G401.6 (cell line): Measurements from ENCODE around the gene LRPAP1.

Experiments used
- FAIRE-seq: peaks from 2 replicates; lab custom pipeline; 2012; peaks lifted over from hg19 to GRCh38; lab: Jason Lieb, UNC

Gene LRPAP1

DNA sequence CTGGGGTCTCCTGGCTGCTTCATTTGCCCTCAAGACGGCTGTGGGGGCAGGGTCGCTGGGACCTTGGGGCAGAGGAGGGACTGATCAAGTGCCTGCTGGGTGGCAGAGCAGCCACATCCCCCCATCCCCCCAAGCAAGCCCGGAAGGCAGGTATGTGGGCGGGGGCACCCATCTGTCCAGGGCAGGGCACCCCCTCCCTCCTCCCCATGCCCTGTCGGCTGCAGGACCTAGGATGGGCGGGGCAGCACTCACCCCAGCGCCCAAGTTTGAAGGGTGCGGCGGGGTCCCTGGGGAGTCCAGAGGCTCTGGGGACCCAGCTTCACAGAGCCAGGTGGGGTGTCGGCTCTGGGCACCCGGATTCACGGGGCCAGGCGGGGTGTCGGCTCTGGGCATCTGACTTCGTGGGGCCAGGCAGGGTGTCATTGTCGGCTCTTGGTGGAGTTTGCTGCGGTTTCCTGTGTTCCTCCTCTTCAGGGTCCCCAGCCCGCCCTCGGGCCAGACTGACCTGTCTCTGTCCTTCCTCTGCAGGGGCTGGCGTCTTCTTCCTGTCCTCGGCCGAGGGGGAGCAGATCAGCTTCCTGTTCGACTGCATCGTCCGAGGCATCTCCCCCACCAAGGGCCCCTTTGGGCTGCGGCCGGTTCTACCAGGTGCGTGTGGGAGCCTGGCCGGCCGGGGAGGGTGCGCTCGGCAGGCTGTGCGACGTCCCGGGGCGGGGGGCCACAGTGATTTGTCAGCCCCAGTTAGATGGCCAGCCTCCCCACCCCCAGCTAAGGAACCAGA, 47.0 kb downstream of the LRPAP1 start:
- no peak for FAIRE-seq

DNA sequence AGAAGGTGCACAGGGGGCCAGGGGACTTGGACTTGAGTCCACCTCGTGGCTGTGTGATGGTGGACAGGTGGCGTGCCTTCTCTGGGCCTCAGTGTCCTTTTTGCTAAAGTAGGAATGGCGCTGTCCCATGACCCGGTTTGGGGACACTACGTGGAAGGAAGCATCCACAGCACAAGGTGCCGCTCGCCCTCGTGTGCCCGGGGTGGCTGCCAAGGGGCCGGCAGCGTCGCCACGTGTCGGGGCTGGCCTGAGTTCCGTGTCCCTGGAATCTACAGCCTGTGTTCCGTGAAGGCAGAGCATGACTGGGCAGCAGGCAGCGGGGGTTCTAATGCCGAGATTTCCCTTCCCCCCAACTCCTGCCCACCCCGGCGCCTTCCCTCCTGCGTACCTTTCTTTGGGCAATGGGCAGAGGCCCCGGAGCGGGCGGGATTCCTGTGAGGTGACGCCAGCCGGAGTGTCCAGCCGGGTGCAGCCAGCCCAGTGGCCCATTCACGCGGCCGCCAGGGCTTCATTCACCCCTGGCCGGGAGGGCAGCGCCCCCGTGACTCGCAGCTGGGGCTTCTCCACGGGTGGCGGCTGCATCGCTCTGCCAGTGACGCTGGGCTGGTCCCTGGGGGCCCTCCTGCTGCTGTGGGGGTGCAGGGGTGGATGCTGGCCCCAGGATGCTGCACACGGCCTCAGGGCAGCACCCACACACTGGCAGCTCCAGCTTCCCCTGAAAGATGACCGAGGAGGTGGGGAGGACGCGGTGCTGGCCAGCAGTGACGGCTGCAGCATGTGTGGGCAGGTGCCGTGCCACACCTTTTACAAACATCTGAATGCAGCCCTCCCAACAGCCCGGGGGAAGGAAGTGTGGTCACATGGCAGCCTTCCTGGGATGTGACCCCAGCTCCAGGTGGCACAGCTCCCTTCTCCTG, 47.9 kb downstream of the LRPAP1 start:
- FAIRE-seq, result no peak

DNA sequence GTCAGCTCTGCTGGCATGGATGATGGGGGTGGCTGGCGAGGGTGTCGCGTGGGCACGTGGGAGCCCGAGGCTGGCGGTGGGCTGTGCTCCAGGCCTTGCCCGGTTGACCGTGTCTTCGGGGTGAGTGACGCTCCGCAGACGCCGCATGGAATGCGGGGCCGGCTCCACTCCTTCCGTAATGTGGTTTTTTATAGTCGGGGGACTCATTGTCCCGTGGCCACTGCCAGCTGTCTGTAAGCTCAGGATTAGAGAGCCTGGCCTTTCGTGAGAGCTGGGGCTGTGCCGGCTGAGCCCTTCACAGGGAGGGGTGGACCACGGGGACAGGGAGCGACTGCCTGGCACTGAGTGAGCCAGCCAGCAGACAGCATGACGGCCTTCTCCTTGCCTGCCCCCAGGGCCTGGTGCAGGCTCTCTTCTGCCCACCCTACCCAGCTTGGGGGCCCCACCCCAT, 48.7 kb downstream of the LRPAP1 start:
- no peak for FAIRE-seq

DNA sequence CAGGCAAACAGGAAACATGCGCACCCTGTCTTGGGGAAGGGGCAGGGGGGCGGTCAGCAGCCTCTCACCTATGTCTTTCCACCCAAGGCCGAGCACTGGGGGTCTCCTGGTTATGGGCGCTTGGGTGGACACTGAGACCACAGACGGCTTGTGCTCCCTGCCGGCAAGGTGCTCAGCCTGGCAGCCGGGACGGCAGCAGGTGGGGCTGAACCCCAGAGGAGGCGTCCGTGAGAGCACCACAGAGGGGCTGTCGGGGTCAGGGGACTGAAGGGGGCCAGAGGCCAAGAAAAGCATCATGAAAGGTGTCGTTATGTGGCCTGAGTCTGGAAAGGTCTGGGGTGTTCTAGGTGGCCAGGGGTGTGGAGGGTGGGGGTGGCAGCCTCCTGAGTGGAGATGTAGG, 49.5 kb downstream of the LRPAP1 start:
- no peak for FAIRE-seq

DNA sequence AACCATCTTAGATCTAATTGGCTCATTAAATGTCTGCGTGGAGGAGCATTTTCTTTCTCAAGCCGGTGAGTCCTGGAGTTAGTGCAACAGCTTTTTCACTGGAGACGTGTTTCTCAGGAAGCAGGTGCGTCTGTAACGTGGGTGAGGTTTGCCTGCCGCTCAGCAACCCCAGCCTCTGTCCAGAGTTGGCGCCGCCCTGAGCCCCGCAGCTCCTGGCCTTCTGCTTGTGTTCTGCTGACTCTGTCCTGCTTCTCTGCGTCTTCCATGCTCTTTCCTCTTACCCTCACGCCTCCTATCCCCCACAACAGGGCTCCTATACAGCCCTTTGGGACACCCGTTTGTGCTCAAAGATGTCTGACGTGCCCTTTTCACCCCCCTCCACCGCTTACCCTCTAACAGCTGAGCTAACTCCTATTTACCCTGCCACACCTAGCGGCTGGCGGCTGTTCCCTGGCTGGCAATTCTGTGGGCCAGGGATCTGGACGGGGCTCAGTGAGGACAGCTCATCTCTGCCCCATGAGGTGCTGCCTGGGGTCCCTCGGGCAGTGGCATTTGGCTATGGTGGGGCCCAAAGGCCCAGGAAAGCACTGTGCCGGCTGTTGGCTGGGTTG, 50.3 kb downstream of the LRPAP1 start:
- no peak for FAIRE-seq

DNA sequence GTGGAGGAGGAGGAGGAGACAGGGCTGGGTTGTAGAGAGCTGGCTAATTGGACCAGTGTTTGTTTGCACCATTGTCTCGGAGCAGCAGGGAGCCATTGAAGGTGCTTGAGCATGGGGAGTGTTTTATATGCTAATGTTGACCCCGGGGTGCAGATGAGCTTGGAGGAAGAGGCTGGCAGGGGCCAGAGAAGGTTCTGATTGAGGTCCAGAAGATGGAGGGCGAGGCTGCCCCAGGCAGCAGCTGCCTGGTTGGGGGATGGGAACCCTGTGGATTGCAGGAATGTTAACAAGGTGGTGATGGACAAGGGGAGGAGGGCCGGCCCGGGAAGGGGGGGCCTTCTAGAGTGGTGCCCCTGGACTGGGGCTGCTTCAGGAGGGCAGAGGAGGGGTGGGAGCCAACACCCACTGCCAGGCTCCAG, 51.1 kb downstream of the LRPAP1 start:
- no peak for FAIRE-seq

DNA sequence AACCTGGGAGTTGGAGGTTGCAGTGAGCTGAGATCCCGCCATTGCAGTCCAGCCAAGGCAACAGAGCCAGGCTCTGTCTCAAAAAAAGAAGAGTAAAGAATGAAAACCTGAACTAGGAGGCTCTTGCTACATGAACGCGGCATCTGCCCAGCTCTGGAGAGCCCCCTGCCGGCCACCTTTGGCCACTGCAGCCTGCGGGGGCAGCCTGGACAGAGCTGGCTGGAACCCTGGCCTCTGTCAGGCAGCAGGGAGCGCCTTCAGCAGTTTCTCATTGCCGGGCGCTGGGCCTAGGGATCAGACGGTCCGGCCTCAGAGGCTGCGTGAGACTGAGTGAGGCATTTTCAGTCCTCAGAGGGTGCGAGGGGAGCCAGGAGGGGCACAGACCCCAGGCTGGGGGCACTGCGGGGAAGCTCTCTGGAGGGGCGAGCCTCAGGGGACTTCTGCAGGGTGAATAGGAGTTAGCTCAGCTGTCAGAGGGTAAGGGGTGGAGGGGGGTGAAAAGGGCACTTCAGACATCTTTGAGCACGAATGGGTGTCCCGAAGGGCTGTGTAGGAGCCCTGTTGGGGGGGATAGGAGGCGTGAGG, 51.6 kb downstream of the LRPAP1 start:
- FAIRE-seq, result peak; percentile 93

DNA sequence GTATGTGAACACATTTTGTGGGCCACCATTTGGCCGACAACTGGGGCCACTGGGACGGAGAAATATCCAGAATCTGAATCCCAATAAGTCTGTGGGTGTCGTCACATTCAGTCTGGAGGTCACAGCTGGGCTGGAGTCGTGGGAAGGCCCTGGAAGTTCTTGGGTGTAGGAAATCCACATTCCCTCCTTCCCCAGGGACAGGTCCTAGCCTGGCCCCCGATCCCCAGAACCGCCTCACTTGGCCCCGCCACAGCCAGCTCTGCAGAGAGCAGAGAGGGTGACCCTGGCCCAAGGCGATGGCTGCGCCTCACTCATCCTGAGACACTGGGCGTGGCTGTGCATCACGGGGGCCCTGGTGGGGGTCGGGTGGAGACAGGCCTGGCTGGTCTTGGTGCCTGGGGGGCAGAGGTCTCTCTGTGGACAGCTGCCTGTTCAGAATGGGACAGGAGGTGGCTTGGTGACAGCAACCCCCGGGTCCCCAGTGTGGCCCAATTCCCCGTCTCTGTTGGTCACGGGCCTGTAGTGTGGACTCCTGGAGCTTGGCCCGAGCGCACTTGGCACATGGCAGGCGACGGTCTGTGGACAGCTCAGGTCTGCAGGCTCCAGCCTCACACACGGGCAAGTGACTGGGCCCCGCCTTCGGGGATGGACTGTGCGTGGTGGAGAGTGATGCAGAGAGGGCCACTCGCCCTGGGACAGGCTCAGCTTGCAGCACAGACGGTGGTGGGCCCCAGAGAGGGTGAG, 52.7 kb downstream of the LRPAP1 start:
- no peak for FAIRE-seq

DNA sequence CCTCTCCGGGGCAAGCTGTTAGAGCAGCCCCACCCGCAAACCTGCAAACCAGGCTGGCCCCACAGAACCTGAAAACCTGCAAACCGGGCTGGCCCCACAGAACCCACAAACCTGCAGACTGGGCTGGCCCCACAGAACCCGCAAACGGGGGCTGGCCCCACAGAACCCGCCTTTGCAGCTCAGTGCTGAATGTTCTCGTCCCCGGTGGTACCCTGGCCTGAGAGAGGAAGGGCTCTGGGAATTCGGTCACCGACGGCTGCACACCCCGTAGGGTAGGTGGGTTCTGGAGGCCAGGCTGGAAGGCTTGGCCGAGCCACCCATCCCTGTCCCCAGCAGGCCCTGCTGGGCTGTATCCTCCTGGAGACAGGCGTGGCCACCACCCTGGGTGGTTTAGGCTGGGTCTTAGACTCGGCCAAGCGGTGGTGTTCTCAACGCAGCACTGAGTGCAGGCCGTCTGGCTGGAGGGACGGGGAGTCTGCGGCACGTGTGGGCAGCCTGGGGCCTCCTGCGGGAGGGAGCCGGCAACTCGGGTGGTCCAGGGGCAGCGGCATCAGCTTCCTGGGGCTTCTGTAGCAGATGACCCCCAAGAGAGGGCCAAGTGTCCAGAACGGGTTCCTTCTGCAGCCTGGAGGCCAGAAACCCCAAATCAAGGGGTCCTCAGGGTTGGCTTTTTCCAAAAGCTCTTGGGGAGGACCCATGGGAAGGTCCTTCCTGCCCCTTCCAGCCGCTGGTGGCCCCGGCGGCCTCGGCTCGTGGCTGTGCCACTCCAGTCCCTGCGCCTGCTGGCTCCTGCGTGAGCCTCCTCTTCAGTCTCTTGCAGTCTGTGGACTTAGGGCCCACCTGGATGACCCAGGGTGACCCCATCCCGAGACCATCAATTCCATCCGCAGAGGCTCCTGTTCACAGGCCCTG, 53.5 kb downstream of the LRPAP1 start:
- no peak for FAIRE-seq

DNA sequence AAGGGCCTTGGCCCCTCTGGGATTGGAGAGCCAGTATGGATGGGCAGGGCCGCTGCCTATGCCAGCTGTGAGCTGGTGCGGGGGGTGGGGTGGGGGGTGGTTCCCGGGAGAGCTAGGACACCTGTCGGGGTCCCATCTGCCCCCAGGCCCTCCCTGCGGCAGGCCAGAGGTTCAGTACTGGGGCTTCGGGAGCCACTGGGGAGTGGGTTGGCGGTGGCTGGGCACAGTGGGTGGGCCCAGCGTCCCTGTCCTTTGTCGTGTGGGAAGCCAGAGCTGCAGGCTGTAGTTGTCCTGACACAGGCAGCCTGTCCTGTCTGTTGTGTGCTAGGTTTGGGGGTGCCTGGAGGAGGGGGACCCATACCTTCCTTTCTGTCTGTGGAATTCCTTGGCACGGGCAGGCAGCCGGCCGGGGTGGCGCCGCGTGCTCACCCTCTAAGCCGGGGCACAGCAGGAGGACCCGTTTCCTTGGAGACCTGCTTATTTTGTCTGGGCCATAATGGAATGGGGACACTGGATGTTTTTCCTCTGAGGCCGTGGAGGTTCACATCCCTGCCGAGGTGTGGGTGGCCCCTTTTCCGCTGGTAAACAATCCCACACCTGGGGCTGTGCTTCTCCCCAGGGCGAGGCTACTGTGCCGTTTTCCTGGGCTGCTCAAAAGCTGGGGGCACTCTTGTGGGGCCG, 54.3 kb downstream of the LRPAP1 start:
- no peak for FAIRE-seq

DNA sequence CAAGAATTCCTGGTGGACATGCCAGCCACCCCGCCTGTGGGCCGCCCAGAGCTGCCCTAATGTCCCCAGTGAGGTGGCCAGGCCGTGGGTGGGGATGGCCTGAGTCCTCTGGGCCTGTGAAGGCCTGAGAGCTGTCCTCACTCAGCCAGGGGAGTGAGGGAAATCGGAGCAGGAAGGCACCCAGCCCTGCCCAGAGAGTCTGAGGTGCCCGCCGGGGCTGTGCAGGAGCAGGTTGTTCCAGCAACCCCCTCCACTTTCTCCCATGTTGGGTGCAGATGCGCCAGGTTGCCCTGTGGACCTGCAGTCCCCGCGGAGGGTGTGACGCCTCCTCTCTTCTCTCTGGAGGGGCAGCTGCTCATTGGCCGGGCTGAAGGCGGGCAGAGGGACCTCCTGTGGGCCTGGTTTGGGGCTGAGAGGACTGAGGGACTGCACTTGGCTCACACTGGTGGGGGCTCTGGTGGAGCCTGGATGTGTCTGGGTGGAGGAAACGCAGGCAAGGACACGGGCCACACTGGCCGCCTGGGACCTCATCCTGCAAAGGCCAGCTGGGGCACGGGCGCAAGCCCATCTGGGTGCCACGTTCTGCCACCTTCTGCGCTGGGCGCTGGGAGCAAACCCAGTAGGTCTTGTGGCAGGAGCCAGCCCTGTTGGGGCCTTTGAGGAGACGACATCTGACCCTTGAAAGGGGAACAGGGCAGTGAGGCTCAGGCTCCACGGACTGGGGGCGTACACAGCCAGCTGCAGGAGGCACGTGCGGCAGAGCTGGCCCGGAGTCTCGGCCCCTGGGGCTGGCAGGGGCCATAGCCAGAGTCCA, 55.1 kb downstream of the LRPAP1 start:
- no peak for FAIRE-seq

DNA sequence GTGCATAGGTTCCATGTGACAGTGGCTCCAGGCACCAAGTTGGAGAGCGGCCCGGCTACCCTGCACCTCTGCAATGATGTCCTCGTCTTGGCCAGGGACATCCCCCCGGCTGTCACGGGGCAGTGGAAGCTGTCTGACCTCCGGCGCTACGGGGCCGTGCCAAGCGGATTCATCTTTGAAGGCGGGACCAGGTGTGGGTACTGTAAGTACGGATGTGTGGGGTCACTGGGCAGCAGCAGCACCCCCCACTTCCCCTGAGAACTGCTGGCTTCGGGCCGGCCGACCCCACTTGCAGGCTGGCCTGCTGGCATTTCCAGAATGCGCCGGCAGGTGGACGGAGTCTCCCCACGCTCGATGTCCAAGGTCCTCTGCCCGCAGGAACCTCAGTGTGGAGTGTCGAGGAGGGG, 55.9 kb downstream of the LRPAP1 start:
- no peak for FAIRE-seq

DNA sequence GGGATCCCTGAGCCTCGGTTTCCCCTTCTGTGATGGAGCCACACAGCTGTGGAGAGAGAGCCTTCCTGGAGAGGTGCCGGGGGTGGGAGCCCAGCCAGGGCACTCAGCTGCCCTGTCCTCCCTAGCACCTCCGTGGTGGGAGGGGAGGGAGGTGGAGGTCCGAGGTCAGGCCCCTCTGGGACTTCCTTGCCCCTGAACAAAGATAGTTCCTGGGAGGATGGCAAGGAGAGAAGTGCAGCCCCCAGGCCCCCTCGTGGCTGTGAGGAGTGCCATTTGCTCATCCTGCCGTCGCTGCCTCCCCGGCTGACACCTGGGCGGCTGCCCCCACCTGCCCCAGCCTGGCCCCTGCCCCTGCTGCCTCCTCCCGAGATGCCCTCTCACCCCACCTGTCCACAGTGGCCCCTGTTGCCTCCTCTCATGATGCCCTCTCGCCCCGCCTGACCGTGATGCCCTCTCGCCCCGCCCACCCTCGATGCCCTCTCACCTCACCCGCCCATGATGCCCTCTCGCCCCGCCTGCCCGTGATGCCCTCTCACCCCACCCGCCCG, 56.4 kb downstream of the LRPAP1 start:
- FAIRE-seq, result no peak

DNA sequence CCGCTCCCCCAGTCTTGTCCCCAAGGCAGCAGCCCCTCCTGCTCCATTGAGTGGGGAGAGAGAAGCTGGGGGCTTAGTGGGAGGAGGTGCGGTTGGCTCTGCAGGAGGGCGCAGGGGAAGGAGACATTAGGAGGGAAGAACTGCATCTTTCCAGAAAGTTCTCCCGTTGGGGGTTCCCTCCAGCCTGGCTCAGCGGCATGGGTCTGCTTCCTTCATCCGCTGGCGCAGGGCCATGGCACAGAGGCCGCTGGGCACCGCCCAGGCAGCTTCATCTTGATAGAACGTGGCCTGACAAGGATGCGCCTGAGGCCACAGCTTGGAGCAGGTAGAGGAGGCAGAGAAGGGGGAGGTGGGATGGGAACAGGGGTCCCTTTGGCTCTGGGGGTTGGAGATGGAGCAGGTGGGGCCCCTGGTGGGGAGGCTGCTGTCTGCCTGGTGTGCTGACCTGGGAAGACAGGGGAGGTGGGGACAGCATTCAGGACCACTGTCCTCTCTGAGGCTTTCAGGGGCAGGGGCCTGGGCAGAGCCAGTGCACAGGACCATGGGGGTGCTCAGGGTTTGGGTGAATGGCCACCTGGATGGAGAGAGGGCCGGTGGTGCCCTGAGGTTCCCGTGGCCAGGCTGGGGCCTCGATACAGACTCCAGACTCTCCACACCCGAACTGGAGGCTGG, 57.0 kb downstream of the LRPAP1 start:
- FAIRE-seq, result no peak

DNA sequence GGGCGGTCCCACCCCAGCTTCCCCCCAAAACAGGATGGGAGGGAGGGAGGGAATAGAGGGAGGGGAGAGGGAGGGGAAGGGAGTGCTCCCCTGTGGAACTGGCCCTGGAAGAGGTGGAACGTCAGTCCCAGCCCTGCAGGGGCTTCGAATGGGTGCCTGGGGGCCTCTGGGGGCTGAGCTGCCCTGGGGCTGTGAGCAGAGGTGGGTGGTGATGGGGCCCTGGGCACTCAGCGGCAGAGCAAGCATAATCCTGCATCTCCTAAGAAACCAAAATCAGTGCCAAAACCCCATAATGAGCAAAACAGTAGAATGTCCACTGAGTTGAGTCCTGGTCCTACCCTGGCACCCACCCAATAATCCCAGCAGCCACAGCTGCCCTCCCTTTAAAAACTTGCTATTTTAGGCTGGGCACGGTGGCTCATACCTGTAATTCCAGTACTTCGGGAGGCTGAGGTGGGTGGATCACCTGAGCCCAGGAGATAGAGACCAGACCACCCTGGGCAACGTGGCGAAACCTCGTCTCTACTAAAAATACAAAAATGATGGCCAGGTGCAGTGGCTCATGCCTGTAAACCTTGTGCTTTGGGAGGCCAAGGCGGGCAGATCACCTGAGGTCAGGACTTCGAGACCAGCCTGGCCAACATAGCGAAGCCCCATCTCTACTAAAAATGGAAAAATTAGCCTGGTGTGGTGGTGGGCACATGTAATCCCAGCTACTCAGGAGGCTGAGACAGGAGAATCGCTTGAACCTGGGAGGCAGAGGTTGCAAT, 58.0 kb downstream of the LRPAP1 start:
- no peak for FAIRE-seq

DNA sequence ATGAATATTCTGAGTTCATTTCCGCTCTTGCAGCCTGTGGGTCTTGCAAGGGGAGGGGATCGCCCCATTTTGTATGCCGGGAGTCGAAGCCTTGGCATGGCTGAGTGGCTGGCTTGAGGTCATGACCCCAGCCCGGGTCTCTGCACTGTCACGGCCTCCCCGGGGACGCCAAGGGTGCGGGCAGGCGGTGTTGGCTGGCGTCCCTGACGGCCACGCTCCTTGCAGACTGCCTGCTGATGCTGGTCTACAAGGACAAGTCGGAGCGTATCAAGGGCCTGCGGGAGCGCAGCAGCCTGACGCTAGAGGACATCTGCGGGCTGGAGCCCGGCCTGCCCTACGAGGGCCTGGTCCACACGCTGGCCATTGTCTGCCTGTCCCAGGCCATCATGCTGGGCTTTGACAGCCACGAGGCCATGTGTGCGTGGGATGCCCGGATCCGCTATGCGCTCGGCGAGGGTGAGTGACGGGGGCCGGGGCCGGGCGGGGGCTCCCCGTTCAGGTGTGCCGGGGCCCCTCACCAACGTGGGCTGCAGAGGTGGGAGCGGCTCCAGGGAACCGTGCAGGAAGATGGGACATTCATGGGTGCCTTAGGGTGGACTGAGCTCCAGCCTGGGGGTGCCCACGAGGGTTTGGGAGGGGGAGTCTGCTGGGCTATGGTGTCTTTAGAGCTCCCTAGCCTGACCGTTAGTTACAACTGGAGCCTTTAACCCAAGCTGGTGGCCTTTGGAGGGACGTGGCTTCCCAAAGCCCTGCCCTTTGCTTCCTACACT, 58.9 kb downstream of the LRPAP1 start:
- FAIRE-seq, result no peak
